ENCODE measurements around the gene DAD1. TPM values are rescaled to one million over a fixed set of nuclear protein-coding genes. Genes with fewer than 3 reads are reported as not detected.

The DAD1 gene
- polyA plus RNA-seq, 1 donor (not counting 4 experiments of a cell fraction or from before 2014, with no cell fraction given): 351 TPM

GRCh38 chr14:22531451-22532344 is 57.3 kb downstream of the DAD1 start:
- dilution Hi-C loops (cut with MboI; ENCODE audit: extremely low pct_ligation_motif_present, low sequenced_read_pairs): no loop called here
- no peak for DNase-seq (ENCODE audit: low read depth, low spot score)
- Histone ChIP-seq H3K27me3 (ENCODE audit: control insufficient read depth, extremely low read depth, insufficient read depth, low read length) (no peaks in the 10 kb centered on the region), H3K4me1 (ENCODE audit: control insufficient read depth, extremely low read depth, insufficient read depth, low read length) (peaks cover 12% of the 10 kb centered on the region), H3K9me3 (ENCODE audit: control insufficient read depth, low read depth, low read length) (no peaks in the 10 kb centered on the region), H3K79me2 (ENCODE audit: control insufficient read depth, insufficient read depth, low read length) (no peaks in the 10 kb centered on the region), H3K27ac (ENCODE audit: control insufficient read depth, insufficient read depth, low read length) (no peak overlapping the region), H2AFZ (ENCODE audit: control insufficient read depth, low read length) (no peak overlapping the region), H3K36me3 (ENCODE audit: control insufficient read depth in 2 of 2, extremely low read depth in 1 of 2, insufficient read depth in 2 of 2, low read length in 2 of 2) (no peaks in the 10 kb centered on the region), H3K9me1 (ENCODE audit: control insufficient read depth, extremely low read depth, insufficient read depth, low read length) (no peaks in the 10 kb centered on the region), H3K9ac (ENCODE audit: control insufficient read depth, extremely low read depth, insufficient read depth, low read length) (no peak overlapping the region), H3K4me3 (ENCODE audit: control insufficient read depth in 2 of 3, extremely low read depth in 1 of 3, insufficient read depth in 2 of 3, low read depth in 1 of 3, low read length in 3 of 3) (no peak overlapping the region), H3K4me2 (ENCODE audit: control insufficient read depth, extremely low read depth, insufficient read depth, low read depth, low read length) (no peak overlapping the region), H4K20me1 (ENCODE audit: control insufficient read depth, extremely low read depth, insufficient read depth, low read length) (no peaks in the 10 kb centered on the region)
- FAIRE-seq: no peak
- TF ChIP-seq EZH2 (IDR thresholded peaks at IDR 0.05; ENCODE audit: low read length): no peak
- no peak for TF ChIP-seq CTCF (optimal IDR thresholded peaks at IDR 0.05 in 1 of 3, IDR thresholded peaks at IDR 0.05 in 1 of 3, conservative IDR thresholded peaks at IDR 0.05 in 1 of 3; ENCODE audit: extremely low read depth in 1 of 3, insufficient read depth in 2 of 3, low read length in 3 of 3)

GRCh38 chr14:22530127-22530526 is 58.9 kb downstream of the DAD1 start:
- no peaks in the 10 kb centered on the region for H3K9me3 ChIP-seq (ENCODE audit: control insufficient read depth, low read depth, low read length)
- dilution Hi-C loops (cut with MboI; ENCODE audit: extremely low pct_ligation_motif_present, low sequenced_read_pairs): no loop called here
- H4K20me1 ChIP-seq (ENCODE audit: control insufficient read depth, extremely low read depth, insufficient read depth, low read length): no peaks in the 10 kb centered on the region
- no peak for TF ChIP-seq EZH2 (IDR thresholded peaks at IDR 0.05; ENCODE audit: low read length)
- no peak for TF ChIP-seq CTCF (optimal IDR thresholded peaks at IDR 0.05 in 1 of 3, IDR thresholded peaks at IDR 0.05 in 1 of 3, conservative IDR thresholded peaks at IDR 0.05 in 1 of 3; ENCODE audit: extremely low read depth in 1 of 3, insufficient read depth in 2 of 3, low read length in 3 of 3)
- H3K36me3 ChIP-seq (ENCODE audit: control insufficient read depth in 2 of 2, extremely low read depth in 1 of 2, insufficient read depth in 2 of 2, low read length in 2 of 2): no peaks in the 10 kb centered on the region
- no peak overlapping the region for H3K4me2 ChIP-seq (ENCODE audit: control insufficient read depth, extremely low read depth, insufficient read depth, low read depth, low read length)
- no peaks in the 10 kb centered on the region for H3K27me3 ChIP-seq (ENCODE audit: control insufficient read depth, extremely low read depth, insufficient read depth, low read length)
- H3K9ac ChIP-seq (ENCODE audit: control insufficient read depth, extremely low read depth, insufficient read depth, low read length): no peak overlapping the region
- FAIRE-seq (no peak), DNase-seq (ENCODE audit: low read depth, low spot score) (no peak)
- no peak overlapping the region for H3K4me3 ChIP-seq (ENCODE audit: control insufficient read depth in 2 of 3, extremely low read depth in 1 of 3, insufficient read depth in 2 of 3, low read depth in 1 of 3, low read length in 3 of 3)
- peaks cover 9% of the 10 kb centered on the region for H3K4me1 ChIP-seq (ENCODE audit: control insufficient read depth, extremely low read depth, insufficient read depth, low read length)
- no peaks in the 10 kb centered on the region for H3K9me1 ChIP-seq (ENCODE audit: control insufficient read depth, extremely low read depth, insufficient read depth, low read length)
- H3K27ac ChIP-seq (ENCODE audit: control insufficient read depth, insufficient read depth, low read length): no peak overlapping the region
- no peaks in the 10 kb centered on the region for H3K79me2 ChIP-seq (ENCODE audit: control insufficient read depth, insufficient read depth, low read length)
- no peak overlapping the region for H2AFZ ChIP-seq (ENCODE audit: control insufficient read depth, low read length)

All from keratinocyte (primary cell).